HL-60 (cell line): Measurements from ENCODE around the gene RPN2.

Experiments used
- POLR2AphosphoS5 ChIP-seq: IDR thresholded peaks from 2 replicates; pipeline ENCODE4 v1.6.1; 2012; ENCODE audit warnings: low read depth
- REST ChIP-seq: IDR thresholded peaks from 2 replicates; pipeline ENCODE4 v1.6.1; 2012; ENCODE audit warnings: low read depth; ENCODE audit not compliant: insufficient replicate concordance
- SPI1 ChIP-seq: IDR thresholded peaks from 2 replicates; pipeline ENCODE4 v1.6.1; 2012; ENCODE audit warnings: low read depth, mild to moderate bottlenecking, borderline replicate concordance
- TF ChIP-seq, protein P1 (sequence below): IDR thresholded peaks from one replicate; pipeline ENCODE4 v1.5.1; 2011; ENCODE audit warnings: low read length, control low read depth, inconsistent platforms; ENCODE audit not compliant: insufficient read depth

- TF ChIP-seq, protein P1, sequence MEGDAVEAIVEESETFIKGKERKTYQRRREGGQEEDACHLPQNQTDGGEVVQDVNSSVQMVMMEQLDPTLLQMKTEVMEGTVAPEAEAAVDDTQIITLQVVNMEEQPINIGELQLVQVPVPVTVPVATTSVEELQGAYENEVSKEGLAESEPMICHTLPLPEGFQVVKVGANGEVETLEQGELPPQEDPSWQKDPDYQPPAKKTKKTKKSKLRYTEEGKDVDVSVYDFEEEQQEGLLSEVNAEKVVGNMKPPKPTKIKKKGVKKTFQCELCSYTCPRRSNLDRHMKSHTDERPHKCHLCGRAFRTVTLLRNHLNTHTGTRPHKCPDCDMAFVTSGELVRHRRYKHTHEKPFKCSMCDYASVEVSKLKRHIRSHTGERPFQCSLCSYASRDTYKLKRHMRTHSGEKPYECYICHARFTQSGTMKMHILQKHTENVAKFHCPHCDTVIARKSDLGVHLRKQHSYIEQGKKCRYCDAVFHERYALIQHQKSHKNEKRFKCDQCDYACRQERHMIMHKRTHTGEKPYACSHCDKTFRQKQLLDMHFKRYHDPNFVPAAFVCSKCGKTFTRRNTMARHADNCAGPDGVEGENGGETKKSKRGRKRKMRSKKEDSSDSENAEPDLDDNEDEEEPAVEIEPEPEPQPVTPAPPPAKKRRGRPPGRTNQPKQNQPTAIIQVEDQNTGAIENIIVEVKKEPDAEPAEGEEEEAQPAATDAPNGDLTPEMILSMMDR = no peak
- TF ChIP-seq POLR2AphosphoS5 (no peak), REST (no peak), SPI1 (no peak)
Measured at GRCh38 chr20:37247547-37247946, 68.4 kb downstream of the RPN2 start.
